GM18868 (cell line): ENCODE results near the gene EN2.
"Not testable (repeated sequence)": the region's sequence is repeated elsewhere in the genome, so short reads cannot be mapped to it uniquely, and the experiment has no call there.

Experiments
- ATAC-seq: cut with Tn5 transposase; IDR thresholded peaks from one replicate; pipeline ENCODE4 v1.9.1; 2021; ENCODE audit warnings: mild to moderate bottlenecking, moderate library complexity; ENCODE audit not compliant: unreplicated experiment

The EN2 gene

DNA sequence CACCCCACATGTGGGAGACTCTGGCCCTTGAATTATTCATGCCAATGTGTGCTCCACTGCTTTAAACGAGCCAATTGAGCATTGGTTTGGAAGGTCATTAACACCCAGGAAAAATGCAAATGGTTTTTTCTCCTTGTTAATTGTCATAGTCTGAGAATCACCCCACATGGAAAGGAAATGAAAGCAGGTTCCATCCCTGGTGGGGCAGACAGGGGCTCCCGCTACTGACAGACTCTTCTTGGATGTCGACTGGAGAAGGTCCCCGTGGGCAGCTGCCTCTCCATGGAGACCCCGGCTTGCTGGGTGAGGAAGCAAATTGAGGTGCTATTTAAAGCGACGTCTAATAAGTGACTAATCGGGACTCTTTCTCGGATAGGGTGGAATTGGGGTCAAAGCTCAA is 32.0 kb upstream of the EN2 start:
- no peak for ATAC-seq

GRCh38 chr7:155426543-155427410 is 31.2 kb upstream of the EN2 start:
- no peak for ATAC-seq

DNA sequence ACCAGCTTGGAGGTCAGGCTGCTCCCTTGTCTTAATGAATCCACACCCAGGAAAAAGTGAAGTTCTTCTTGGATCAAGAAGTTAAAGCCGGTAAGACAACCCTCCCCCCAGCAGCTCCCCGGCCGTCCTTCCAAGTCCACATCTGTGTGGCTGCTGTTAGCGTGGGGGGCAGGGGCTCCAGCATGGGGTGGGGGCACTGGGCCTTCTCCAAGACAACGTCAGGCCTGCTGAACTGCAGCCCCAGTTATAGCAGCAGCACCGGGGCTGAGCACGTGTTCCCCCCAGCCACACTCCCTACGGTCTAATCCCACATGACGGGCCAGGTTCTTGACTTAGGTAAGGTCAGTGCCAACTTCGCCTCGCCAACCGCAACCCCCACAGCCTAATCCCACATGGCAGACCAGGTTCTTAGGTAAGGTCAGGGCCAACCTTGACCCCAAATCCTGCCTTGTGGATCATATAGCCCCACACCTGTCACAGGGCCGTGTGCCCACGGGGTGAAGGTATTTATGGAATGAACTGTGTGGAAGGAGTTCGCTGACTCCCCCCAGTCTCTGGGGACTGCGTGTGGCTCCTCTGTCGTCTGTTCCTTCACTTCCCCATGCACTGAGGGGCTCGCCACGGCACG is 30.4 kb upstream of the EN2 start:
- no peak for ATAC-seq

DNA sequence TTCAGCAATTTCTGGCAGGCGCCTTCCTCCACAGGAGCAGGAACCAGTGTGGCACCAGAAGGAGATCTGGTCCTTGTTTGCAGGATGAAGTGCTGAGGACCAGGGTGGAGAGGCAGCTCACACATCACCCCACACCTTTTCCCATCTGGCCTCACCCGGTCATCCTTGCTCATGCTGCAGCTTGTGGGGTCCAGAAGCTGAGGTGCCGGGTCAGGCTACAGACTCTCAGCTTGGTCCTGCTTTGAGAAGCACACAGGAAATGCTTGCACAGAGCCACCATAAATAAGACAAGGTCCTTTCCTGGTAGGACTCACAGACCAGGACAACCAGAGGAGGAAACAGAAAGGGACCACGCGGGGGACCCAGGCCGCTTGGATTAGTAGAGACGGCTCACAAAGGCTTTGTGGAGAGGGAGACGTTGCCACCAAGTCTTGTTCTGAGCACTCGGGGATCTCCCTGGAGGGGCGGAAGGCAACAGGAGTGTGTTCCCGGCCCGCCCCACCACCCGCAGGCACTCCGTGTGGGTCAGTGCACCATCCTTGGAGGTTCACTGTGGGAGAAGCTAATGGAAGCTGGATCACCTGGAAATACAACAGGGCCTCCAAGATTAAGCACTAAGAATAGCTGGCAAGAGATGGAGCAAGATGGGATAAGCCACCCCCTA is 29.6 kb upstream of the EN2 start:
- no peak for ATAC-seq

DNA sequence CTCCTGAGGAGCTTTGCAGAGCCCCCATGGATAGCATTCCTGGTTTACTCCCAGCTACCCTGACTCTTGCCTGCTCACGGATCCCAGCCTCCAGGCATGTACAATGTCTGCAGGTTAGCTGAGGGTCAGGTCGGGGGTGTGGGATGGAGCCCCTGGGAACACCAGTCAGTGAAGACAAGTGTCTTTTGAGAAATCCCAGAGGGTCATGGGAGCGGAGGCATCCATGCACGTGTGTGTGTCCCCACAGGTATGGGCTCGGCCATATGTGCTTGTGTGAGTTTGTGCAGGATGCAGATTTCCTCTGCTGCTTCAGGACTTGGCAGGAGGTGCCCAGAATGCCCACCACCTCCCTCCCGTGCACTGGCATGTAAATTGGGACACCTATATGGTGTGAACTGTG is 28.3 kb upstream of the EN2 start:
- ATAC-seq, result no peak

GRCh38 chr7:155430606-155431005 is 27.3 kb upstream of the EN2 start:
- ATAC-seq, result no peak

- no peak for ATAC-seq
Observed at GRCh38 chr7:155431231-155431630, 26.7 kb upstream of the EN2 start.

DNA sequence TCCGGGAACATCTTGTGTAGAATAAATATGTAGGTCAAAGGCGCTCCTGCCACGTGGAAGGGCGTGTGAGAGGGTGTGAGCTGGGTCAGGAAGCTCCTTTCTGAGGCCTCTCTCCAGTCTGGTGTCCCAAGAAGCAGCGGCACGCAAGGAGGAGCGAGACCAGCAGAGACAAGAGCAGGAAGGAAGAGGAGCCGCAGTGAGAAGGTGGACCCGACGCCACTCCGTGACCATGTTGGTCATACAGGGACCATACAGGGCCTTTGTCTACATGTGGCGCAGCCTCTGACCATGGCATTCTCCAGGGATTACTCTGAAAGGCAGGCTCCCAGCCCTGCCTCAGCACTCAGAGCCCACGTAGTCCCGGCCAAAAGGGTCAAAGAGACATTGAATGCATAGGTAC is 26.2 kb upstream of the EN2 start:
- no peak for ATAC-seq

- no peak for ATAC-seq
Observed at GRCh38 chr7:155435110-155435509, 22.8 kb upstream of the EN2 start.

DNA sequence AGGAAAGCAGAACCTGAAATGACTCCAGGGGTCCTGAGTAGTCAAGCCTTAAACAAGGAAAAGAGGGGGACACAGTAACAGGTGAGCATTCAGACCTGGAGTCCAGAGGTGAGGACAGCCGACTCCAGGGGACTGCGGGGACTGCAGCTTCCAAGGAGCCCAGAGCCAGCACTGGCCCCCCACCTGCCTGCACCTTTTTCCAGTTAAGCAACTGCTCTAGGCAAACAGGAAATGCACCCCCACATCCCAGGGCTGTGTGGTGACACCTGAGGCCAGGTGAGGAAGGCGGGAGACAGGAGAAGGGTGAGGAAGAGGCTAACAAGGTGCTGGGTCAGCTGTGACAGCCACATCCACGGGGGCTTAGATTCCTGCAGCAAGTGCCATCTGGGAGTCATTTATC is 20.1 kb upstream of the EN2 start:
- ATAC-seq, result no peak

DNA sequence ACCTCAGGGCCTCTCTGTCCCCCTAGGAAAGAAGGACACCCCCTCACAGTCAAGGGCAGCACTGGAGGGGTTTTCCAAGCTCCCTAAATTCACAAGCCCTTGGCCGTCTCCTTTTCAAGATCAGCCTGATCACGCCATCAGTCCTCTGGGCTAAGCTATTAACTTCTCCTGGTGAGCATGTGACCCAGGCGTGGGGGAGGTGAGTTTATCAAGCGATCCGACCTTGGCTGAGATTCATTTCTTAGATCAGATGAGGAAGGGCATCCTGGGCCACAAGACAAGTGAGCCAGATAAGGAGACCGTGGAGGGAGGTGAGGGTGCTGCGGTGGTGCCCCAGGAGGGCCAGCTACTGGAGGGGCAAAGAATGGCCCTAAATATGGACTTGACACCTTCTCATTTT is 19.2 kb upstream of the EN2 start:
- ATAC-seq, result no peak

DNA sequence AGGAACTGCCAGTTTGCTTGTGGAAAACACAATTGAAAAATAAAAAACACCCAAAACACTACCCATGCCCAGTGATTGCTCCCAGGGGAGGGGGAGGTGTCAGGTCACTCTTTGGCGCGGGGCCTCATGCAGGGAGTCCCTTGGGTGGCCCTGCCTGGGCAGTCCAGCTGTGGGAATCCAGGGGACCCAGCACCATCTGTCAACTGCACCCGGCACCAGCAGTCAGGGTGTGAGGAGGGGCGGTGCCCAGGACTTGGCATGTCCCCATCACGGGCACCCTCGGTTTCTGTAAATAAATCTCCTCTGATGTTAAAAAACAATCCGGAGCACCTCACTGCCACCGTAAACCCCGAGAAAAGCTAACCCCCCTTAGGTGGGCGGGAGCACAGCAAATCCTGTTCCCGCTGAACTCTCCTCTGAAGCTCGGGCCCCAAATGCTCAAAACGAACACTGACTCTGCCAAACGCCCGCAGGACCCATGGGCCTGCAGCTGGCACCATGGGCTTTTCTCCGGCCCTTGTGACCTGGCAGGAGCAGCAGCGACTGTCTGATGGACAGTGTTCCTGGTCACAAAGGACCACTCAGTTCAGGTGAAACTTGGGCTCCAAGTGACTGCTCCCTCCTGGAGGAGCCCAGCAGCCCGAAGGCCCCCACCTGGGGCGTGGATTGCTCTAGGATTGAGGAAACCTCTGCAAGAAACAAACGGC is 18.5 kb upstream of the EN2 start:
- no peak for ATAC-seq

- ATAC-seq, result no peak
Observed at GRCh38 chr7:155440018-155440410, 17.9 kb upstream of the EN2 start.

DNA sequence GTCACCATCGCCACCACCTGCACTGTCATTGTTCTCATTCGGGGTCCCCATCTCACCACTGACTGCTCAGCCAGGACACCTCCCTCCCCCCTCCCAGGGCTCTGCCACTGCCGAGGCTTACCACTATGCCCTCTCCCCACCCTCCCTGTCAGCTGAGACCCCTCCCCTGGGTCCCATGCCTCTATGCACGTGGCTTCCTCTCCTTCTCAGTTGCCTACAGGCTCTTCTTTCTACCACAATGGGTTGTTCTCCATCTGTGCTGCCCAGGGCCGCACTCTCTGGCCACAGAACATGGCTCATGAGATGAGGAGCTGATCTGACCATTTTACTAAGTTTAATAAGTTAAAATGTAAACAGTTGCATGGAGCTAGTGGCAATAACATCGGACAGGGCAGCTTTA is 16.1 kb upstream of the EN2 start:
- ATAC-seq, result no peak

DNA sequence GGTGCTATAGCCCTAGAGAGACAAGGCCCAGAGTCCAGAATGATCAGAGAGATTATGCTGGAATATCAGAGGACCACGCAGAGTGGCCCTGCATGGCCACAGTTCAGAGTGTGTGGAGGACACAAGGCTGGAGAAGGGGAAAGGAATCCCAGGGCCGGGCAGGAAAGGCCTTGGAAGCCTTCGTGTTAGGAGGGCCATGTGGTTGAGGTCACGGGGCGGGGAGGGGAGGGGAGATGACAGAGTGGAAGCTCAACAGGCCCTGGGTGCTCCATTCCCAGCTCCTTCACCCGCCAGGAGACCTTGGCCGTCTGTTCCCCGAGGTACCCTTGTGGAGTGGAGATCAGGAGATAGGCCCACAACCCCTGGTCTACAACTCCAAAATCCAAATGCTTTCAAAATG is 13.2 kb upstream of the EN2 start:
- ATAC-seq, result no peak

DNA sequence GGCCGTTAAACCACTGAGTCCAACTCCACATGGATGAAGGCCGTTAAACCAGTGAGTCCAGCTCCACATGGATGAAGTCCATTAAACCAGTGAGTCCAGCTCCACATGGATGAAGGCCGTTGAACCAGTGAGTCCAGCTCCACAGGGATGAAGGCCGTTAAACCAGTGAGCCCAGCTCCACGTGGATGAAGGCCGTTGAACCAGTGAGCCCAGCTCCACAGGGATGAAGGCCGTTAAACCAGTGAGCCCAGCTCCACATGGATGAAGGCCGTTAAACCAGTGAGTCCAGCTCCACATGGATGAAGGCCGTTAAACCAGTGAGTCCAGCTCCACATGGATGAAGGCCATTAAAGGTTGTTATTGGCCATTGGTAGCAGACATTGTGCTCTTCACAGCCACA is 12.3 kb upstream of the EN2 start:
- not testable (repeated sequence) for ATAC-seq

GRCh38 chr7:155447603-155448002 is 10.3 kb upstream of the EN2 start:
- ATAC-seq, result no peak

GRCh38 chr7:155448632-155449007 is 9.3 kb upstream of the EN2 start:
- ATAC-seq, result no peak

GRCh38 chr7:155449008-155449868 is 8.7 kb upstream of the EN2 start:
- ATAC-seq, result no peak

GRCh38 chr7:155449869-155450557 is 7.9 kb upstream of the EN2 start:
- ATAC-seq, result no peak
